HUES48 (cell line): ENCODE measurements around the gene HTR6.
A peak's percentile ranks its signal among the peaks of the same experiment; 100 is the strongest.

Source experiments
- H3K27ac ChIP-seq: one replicate; pipeline ENCODE4 v1.7.0; 2013; ENCODE audit warnings: low read depth, low read length, inconsistent platforms
- H3K27me3 ChIP-seq: 2 replicates; pipeline ENCODE4 v1.6.1; 2013; ENCODE audit warnings: mild to moderate bottlenecking, low read length; ENCODE audit not compliant: control insufficient read depth, insufficient read depth
- H3K36me3 ChIP-seq: 2 replicates; pipeline ENCODE4 v1.6.1; 2013; ENCODE audit warnings: low read length; ENCODE audit not compliant: control insufficient read depth, insufficient read depth
- H3K4me1 ChIP-seq: 2 replicates; pipeline ENCODE4 v1.6.1; 2013; ENCODE audit warnings: mild to moderate bottlenecking, low read length; ENCODE audit not compliant: control insufficient read depth, insufficient read depth
- H3K4me3 ChIP-seq: 2 replicates; pipeline ENCODE4 v1.5.1; 2013; ENCODE audit warnings: mild to moderate bottlenecking, low read depth, low read length
- H3K9ac ChIP-seq: 2 replicates; pipeline ENCODE4 v1.6.1; 2013; ENCODE audit warnings: mild to moderate bottlenecking, low read depth, low read length, moderate library complexity
- H3K9me3 ChIP-seq: 2 replicates; pipeline ENCODE4 v1.6.1; 2013; ENCODE audit warnings: low read length; ENCODE audit not compliant: control insufficient read depth, insufficient read depth

The HTR6 gene

GRCh38 chr1:19664453-19665185 lies at the start of gene HTR6:
Gene HTR6, plus strand, starts transcription at chr1:19664875. Its CDS starts 879 bp downstream, at chr1:19665754.
- H3K9me3 ChIP-seq: no peaks in the 10 kb centered on the region
- H3K27ac ChIP-seq: no peak within 1 kb of the TSS
- H3K4me3 ChIP-seq: peak within 1 kb of the TSS; percentile 57; the same call in 1 of the 2 replicates
- no peaks in the 10 kb centered on the region for H3K36me3 ChIP-seq
- H3K9ac ChIP-seq: no peak within 1 kb of the TSS
- peaks cover 62% of the 10 kb centered on the region for H3K27me3 ChIP-seq
- no peaks in the 10 kb centered on the region for H3K4me1 ChIP-seq

- Histone ChIP-seq H3K36me3 (peaks cover 9% of the 10 kb centered on the region; the same call in 1 of the 2 replicates), H3K27me3 (no peaks in the 10 kb centered on the region), H3K4me1 (peaks cover 16% of the 10 kb centered on the region), H3K9me3 (no peaks in the 10 kb centered on the region), H3K9ac (no peak overlapping the region), H3K27ac (no peak overlapping the region), H3K4me3 (no peak overlapping the region)
Measured at GRCh38 chr1:19615438-19615837, 49.2 kb upstream of the HTR6 start.

- H3K9ac ChIP-seq: no peak overlapping the region
- no peak overlapping the region for H3K4me3 ChIP-seq
- H3K36me3 ChIP-seq: peaks cover 9% of the 10 kb centered on the region; the same call in 1 of the 2 replicates
- H3K4me1 ChIP-seq: peaks cover 18% of the 10 kb centered on the region
- H3K9me3 ChIP-seq: no peaks in the 10 kb centered on the region
- no peak overlapping the region for H3K27ac ChIP-seq
- H3K27me3 ChIP-seq: no peaks in the 10 kb centered on the region
Measured at GRCh38 chr1:19616489-19616888, 48.2 kb upstream of the HTR6 start.

GRCh38 chr1:19617376-19617775 lies 47.3 kb upstream of the HTR6 start:
- no peak overlapping the region for H3K27ac ChIP-seq
- H3K4me1 ChIP-seq: peaks cover 18% of the 10 kb centered on the region
- H3K27me3 ChIP-seq: no peaks in the 10 kb centered on the region
- H3K9me3 ChIP-seq: no peaks in the 10 kb centered on the region
- H3K36me3 ChIP-seq: peaks cover 9% of the 10 kb centered on the region; the same call in 1 of the 2 replicates
- H3K4me3 ChIP-seq: no peak overlapping the region
- H3K9ac ChIP-seq: no peak overlapping the region

GRCh38 chr1:19618428-19618827 lies 46.2 kb upstream of the HTR6 start:
- H3K27me3 ChIP-seq: no peaks in the 10 kb centered on the region

GRCh38 chr1:19619697-19620384 lies 44.8 kb upstream of the HTR6 start:
- Histone ChIP-seq H3K4me1 (peaks cover 18% of the 10 kb centered on the region), H3K4me3 (no peak overlapping the region), H3K9ac (peak overlapping the region; percentile 6; the same call in 1 of the 2 replicates)

More at GRCh38 chr1:19618428-19618827, 46.2 kb upstream of the HTR6 start:
- Histone ChIP-seq H3K27ac (no peak overlapping the region), H3K4me1 (peaks cover 18% of the 10 kb centered on the region), H3K4me3 (no peak overlapping the region), H3K36me3 (peaks cover 12% of the 10 kb centered on the region), H3K9me3 (no peaks in the 10 kb centered on the region), H3K9ac (no peak overlapping the region)

GRCh38 chr1:19620786-19621185 lies 43.9 kb upstream of the HTR6 start:
- Histone ChIP-seq H3K9ac (no peak overlapping the region), H3K4me3 (no peak overlapping the region), H3K27me3 (no peaks in the 10 kb centered on the region), H3K4me1 (peaks cover 18% of the 10 kb centered on the region), H3K27ac (no peak overlapping the region), H3K9me3 (no peaks in the 10 kb centered on the region), H3K36me3 (peaks cover 24% of the 10 kb centered on the region)

More at GRCh38 chr1:19619697-19620384, 44.8 kb upstream of the HTR6 start:
- Histone ChIP-seq H3K27me3 (no peaks in the 10 kb centered on the region), H3K9me3 (no peaks in the 10 kb centered on the region), H3K27ac (peak overlapping the region; percentile 62), H3K36me3 (peaks cover 16% of the 10 kb centered on the region)

GRCh38 chr1:19621274-19621950 lies 43.3 kb upstream of the HTR6 start:
- H3K4me1 ChIP-seq: peaks cover 18% of the 10 kb centered on the region
- H3K9me3 ChIP-seq: no peaks in the 10 kb centered on the region
- no peak overlapping the region for H3K27ac ChIP-seq
- no peak overlapping the region for H3K9ac ChIP-seq
- no peaks in the 10 kb centered on the region for H3K27me3 ChIP-seq
- peaks cover 30% of the 10 kb centered on the region for H3K36me3 ChIP-seq
- no peak overlapping the region for H3K4me3 ChIP-seq

DNA sequence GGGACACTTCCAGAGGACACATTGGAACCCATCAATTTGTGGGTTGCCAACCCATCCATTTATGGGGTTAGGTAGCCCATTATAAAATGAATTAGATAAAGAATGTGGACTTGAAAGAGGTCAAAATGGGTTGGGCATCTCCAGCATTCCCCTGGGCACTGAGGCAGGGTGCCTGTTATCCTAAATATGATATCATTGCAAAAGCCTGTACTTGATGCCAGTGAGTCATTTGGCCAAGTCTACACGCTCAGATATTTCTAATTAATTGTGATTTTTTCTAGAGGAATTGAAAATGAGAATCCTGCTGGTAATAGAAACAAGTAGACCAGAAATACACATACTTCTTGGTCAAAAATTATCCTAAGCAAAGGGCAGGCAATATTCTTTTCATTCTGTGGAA lies 42.5 kb upstream of the HTR6 start:
- Histone ChIP-seq H3K27ac (no peak overlapping the region), H3K36me3 (peaks cover 35% of the 10 kb centered on the region), H3K4me1 (peaks cover 18% of the 10 kb centered on the region), H3K9ac (no peak overlapping the region), H3K27me3 (no peaks in the 10 kb centered on the region), H3K9me3 (no peaks in the 10 kb centered on the region), H3K4me3 (no peak overlapping the region)

DNA sequence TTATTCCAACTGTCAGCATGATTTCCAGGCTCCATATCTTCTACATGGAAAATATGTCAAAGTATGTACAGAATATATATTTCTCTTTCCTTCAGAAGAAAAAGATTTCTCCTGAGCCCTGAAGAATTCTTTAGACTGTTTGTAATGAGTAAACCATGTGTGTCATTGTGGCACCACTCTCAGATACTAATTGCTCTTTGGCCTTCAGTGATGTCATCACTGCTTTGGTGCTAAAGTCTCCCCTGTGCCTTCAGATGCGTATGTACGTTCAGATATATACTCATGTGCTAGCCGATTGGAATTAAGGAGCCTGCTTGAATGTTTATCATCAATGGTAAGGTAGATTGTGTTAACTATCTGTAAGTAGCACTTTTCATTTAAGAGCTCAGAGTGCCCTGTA lies 41.2 kb upstream of the HTR6 start:
- Histone ChIP-seq H3K9ac (no peak overlapping the region), H3K4me3 (no peak overlapping the region), H3K27me3 (no peaks in the 10 kb centered on the region), H3K4me1 (peaks cover 18% of the 10 kb centered on the region), H3K27ac (no peak overlapping the region), H3K9me3 (no peaks in the 10 kb centered on the region), H3K36me3 (peaks cover 42% of the 10 kb centered on the region)
